Measurements from ENCODE around the gene SGMS1.

Gene SGMS1

GRCh38 chr10:50533296-50533695 is 90.5 kb downstream of the SGMS1 start:
- TF ChIP-seq, protein P1, sequence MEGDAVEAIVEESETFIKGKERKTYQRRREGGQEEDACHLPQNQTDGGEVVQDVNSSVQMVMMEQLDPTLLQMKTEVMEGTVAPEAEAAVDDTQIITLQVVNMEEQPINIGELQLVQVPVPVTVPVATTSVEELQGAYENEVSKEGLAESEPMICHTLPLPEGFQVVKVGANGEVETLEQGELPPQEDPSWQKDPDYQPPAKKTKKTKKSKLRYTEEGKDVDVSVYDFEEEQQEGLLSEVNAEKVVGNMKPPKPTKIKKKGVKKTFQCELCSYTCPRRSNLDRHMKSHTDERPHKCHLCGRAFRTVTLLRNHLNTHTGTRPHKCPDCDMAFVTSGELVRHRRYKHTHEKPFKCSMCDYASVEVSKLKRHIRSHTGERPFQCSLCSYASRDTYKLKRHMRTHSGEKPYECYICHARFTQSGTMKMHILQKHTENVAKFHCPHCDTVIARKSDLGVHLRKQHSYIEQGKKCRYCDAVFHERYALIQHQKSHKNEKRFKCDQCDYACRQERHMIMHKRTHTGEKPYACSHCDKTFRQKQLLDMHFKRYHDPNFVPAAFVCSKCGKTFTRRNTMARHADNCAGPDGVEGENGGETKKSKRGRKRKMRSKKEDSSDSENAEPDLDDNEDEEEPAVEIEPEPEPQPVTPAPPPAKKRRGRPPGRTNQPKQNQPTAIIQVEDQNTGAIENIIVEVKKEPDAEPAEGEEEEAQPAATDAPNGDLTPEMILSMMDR (IDR thresholded peaks at IDR 0.05; ENCODE audit: low read depth, low read length) = no peak

DNA sequence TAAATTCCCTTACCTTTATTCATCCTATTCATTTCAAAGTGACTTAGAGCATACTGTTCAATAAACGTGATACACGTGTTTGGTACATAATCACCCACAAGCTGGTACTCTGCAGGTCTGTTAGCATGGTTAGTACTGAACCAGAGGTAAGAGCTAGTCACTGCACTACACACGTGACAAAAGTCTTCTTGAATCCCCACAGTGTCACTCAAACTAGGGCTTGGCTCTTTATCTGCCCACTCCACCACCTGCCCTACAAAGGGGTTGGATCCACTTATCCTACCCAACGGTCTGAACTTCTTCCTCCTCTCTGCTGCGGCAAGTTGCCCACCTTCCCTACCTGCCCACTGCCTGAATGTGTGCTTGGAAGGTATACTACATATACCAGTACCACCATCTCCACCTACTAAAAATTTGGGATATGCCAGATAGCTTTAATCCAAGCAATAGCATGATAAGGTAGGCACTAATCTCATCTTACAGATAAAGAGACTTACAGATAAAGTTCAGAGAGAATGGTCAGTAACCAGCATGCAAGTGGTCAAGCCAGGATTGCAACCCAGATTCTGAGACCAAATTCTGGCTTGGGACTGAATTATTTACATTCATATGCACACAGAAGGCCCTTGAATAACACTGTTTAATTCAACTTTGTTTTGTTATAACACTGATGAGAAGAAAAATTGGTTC is 92.2 kb downstream of the SGMS1 start:
- TF ChIP-seq, protein P1 (IDR thresholded peaks at IDR 0.05; ENCODE audit: low read depth, low read length) = no peak
- H3K4me3 ChIP-seq (ENCODE audit: low read depth, low read length) = no peak overlapping the region

More at GRCh38 chr10:50533296-50533695, 90.5 kb downstream of the SGMS1 start:
- no peak overlapping the region for H3K4me3 ChIP-seq (ENCODE audit: low read depth, low read length)

DNA sequence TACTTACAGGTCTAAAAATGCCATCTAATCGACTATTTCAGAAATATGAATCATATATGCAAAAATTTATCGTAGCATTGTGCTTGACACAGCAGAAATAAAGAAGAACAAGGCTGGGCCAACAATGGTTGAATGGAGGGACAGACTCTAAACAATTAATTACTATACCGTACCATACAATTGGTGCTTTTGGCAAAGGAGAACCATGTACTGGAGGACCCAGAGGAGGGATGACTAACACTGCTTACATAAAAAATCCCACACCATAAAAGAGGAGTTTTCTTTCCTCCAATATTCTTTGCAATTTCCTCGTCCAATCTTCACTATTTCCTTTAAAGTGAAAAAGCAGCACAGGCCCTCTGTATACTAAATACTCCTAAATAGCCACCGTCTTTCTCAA is 94.1 kb downstream of the SGMS1 start:
- no peak overlapping the region for H3K4me3 ChIP-seq (ENCODE audit: low read depth, low read length)
- TF ChIP-seq, protein P1 (IDR thresholded peaks at IDR 0.05; ENCODE audit: low read depth, low read length) = no peak

- TF ChIP-seq, protein P1 (IDR thresholded peaks at IDR 0.05; ENCODE audit: low read depth, low read length) = no peak
- H3K4me3 ChIP-seq (ENCODE audit: low read depth, low read length) = no peak overlapping the region
Measured at GRCh38 chr10:50528206-50528605, 95.5 kb downstream of the SGMS1 start.

DNA sequence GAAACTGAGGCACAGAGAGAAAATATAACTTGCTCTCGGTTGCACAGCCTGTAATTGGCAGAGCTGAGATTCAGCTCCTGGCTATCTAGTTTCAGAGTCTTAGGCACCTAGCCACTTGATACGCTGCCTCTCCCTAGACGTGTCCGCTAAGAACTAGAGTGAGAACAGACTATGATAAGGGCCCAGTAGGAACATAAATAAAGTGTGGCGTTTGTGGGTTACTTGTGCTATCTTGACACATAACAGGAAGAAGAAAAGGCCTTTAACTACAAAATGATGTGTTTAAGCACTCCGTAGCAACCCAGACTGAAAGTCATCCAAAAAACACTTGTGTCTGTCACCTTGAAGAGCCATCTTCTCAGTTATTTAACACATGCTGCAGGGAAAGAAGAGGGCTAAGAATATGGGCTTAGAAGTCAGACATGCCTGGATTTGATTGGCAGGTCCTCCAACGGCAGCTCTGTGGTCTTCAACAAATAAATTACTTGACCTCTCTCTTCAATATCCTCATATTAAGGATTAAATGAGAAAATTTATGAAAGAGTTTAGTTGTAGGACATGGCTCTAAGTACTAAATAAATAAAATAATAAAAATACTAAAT is 96.2 kb downstream of the SGMS1 start:
- H3K4me3 ChIP-seq (ENCODE audit: low read depth, low read length) = no peak overlapping the region
- TF ChIP-seq, protein P1 (IDR thresholded peaks at IDR 0.05; ENCODE audit: low read depth, low read length) = no peak

GRCh38 chr10:50526185-50526584 is 97.6 kb downstream of the SGMS1 start:
- TF ChIP-seq, protein P1 (IDR thresholded peaks at IDR 0.05; ENCODE audit: low read depth, low read length) = no peak
- H3K4me3 ChIP-seq (ENCODE audit: low read depth, low read length) = no peak overlapping the region

- TF ChIP-seq, protein P1 (IDR thresholded peaks at IDR 0.05; ENCODE audit: low read depth, low read length) = no peak
- no peak overlapping the region for H3K4me3 ChIP-seq (ENCODE audit: low read depth, low read length)
Measured at GRCh38 chr10:50523357-50523756, 100.4 kb downstream of the SGMS1 start.
